Erythroblast (primary cell): ENCODE measurements around the gene ZFC3H1.

Experiments used
- GATA1 ChIP-seq: IDR thresholded peaks from 2 replicates; pipeline ENCODE4 v1.6.1; 2011; ENCODE audit warnings: low read depth, mild to moderate bottlenecking, control low read depth, low read length, moderate library complexity
- POLR2A ChIP-seq: IDR thresholded peaks from 2 replicates; pipeline ENCODE4 v1.6.1; 2011; ENCODE audit warnings: mild to moderate bottlenecking, low read length

DNA sequence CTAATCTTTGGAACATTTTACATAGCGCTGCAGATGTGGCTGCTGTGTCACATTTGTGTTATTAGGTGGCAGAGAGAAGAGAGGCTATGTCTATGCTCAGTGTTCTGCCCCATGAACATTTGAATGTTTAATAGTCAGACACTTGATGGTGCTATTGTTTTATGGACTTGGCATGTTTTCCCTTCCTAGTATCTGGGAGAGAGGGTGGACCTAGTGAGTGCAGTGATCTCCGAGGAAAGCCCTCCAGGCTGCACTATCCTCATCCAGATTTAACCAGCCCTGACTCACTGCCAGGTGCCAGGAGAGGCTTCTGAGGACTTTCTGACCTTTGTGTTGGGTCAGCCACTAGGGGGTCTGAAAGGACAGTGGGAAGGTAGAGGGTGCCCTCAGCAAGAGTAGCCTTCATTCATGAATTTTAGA lies 24.3 kb downstream of the ZFC3H1 start:
- TF ChIP-seq POLR2A: no peak
- no peak for TF ChIP-seq GATA1
